Measurements from ENCODE around the gene SCARF1.

The SCARF1 gene

GRCh38 chr17:1597861-1598342 is 47.6 kb downstream of the SCARF1 start:
- no peak for DNase-seq

- no peak for DNase-seq
Observed at GRCh38 chr17:1593630-1593931, 52.0 kb downstream of the SCARF1 start.

- no peak for DNase-seq
Observed at GRCh38 chr17:1592751-1593629, 52.5 kb downstream of the SCARF1 start.

GRCh38 chr17:1591474-1592090 is 54.0 kb downstream of the SCARF1 start:
- DNase-seq: no peak

GRCh38 chr17:1590747-1591473 is 54.6 kb downstream of the SCARF1 start:
- no peak for DNase-seq

GRCh38 chr17:1590029-1590746 is 55.3 kb downstream of the SCARF1 start:
- peak; percentile 68 for DNase-seq

- DNase-seq: no peak
Observed at GRCh38 chr17:1588821-1589585, 56.5 kb downstream of the SCARF1 start.

- DNase-seq: no peak
Observed at GRCh38 chr17:1584167-1584566, 61.4 kb downstream of the SCARF1 start.
